ENCODE data around the gene NFYA. TPM values are rescaled to one million over a fixed set of nuclear protein-coding genes. Genes with fewer than 3 reads are reported as not detected.

NFYA gene
- total RNA-seq, 1 experiment from 2014 or later, result 25.7 TPM

- CTCF ChIA-PET, result interaction anchor here (1.2 kb wide), 1 partner anchor 33 kb away, joined by 3 read pairs; no protein-coding TSS in a partner anchor
- Mint-ChIP-seq H3K27me3 (ENCODE audit: insufficient read depth, unreplicated experiment) (no peaks in the 10 kb centered on the region), H3K4me1 (ENCODE audit: low read depth, unreplicated experiment) (peaks cover 20% of the 10 kb centered on the region), H3K9me3 (ENCODE audit: unreplicated experiment) (no peaks in the 10 kb centered on the region), H3K27ac (ENCODE audit: unreplicated experiment) (no peak overlapping the region), H3K36me3 (ENCODE audit: insufficient read depth, unreplicated experiment) (no peaks in the 10 kb centered on the region), H3K4me3 (ENCODE audit: unreplicated experiment) (no peak overlapping the region)
- no peak for DNase-seq
- Histone ChIP-seq H3K9me3 (no peaks in the 10 kb centered on the region), H3K36me3 (ENCODE audit: control insufficient read depth, insufficient read depth, low read length) (no peaks in the 10 kb centered on the region), H3K27me3 (replicated peaks; ENCODE audit: control insufficient read depth, insufficient read depth, low read length) (no peaks in the 10 kb centered on the region), H3K4me1 (peaks cover 11% of the 10 kb centered on the region), H3K4me3 (ENCODE audit: low read depth, low read length) (no peak overlapping the region)
- TF ChIP-seq CTCF (IDR thresholded peaks at IDR 0.05; ENCODE audit: insufficient read depth in 1 of 2, low read depth in 1 of 2, low read length in 1 of 2, severe bottlenecking in 1 of 2, unreplicated experiment in 1 of 2), result no peak
- intact Hi-C loops (cut with micrococcal nuclease; ENCODE audit: unreplicated experiment), result no loop called here
- no TSS peak for BruUV-seq (replicated peaks)
- POLR2A ChIA-PET, result no interaction called here
These were observed 39.9 kb upstream of the NFYA start for GRCh38 chr6:41032830-41033229.

- Histone ChIP-seq H3K4me1 (peaks cover 20% of the 10 kb centered on the region), H3K4me3 (ENCODE audit: low read depth, low read length) (no peak overlapping the region)
- no peaks in the 10 kb centered on the region for H3K36me3 Mint-ChIP-seq (ENCODE audit: insufficient read depth, unreplicated experiment)
These were observed 39.0 kb upstream of the NFYA start for GRCh38 chr6:41033776-41034175.

GRCh38 chr6:41036186-41036585 is 36.6 kb upstream of the NFYA start:
- H3K36me3 Mint-ChIP-seq (ENCODE audit: insufficient read depth, unreplicated experiment), result no peaks in the 10 kb centered on the region
- intact Hi-C loops (cut with micrococcal nuclease; ENCODE audit: unreplicated experiment), result no loop called here
- DNase-seq, result no peak
- ChIA-PET CTCF (interaction anchor here (1.4 kb wide), 1 partner anchor 39 kb away, joined by 3 read pairs; no protein-coding TSS in a partner anchor), POLR2A (no interaction called here)
- Histone ChIP-seq H3K4me3 (ENCODE audit: low read depth, low read length) (no peak overlapping the region), H3K9me3 (no peaks in the 10 kb centered on the region), H3K36me3 (ENCODE audit: control insufficient read depth, insufficient read depth, low read length) (no peaks in the 10 kb centered on the region), H3K27me3 (replicated peaks; ENCODE audit: control insufficient read depth, insufficient read depth, low read length) (no peaks in the 10 kb centered on the region), H3K4me1 (peaks cover 44% of the 10 kb centered on the region)
- H3K4me1 Mint-ChIP-seq (ENCODE audit: low read depth, unreplicated experiment), result peaks cover 41% of the 10 kb centered on the region
- no peak for TF ChIP-seq CTCF (IDR thresholded peaks at IDR 0.05; ENCODE audit: insufficient read depth in 1 of 2, low read depth in 1 of 2, low read length in 1 of 2, severe bottlenecking in 1 of 2, unreplicated experiment in 1 of 2)
- H3K9me3 Mint-ChIP-seq (ENCODE audit: unreplicated experiment), result no peaks in the 10 kb centered on the region
- H3K27me3 Mint-ChIP-seq (ENCODE audit: insufficient read depth, unreplicated experiment), result no peaks in the 10 kb centered on the region
- BruUV-seq (replicated peaks), result no TSS peak
- H3K27ac Mint-ChIP-seq (ENCODE audit: unreplicated experiment), result peak overlapping the region; percentile 72
- no peak overlapping the region for H3K4me3 Mint-ChIP-seq (ENCODE audit: unreplicated experiment)

More at GRCh38 chr6:41033776-41034175, 39.0 kb upstream of the NFYA start:
- BruUV-seq (replicated peaks), result no TSS peak
- H3K27ac Mint-ChIP-seq (ENCODE audit: unreplicated experiment), result no peak overlapping the region
- Histone ChIP-seq H3K9me3 (no peaks in the 10 kb centered on the region), H3K27me3 (replicated peaks; ENCODE audit: control insufficient read depth, insufficient read depth, low read length) (no peaks in the 10 kb centered on the region), H3K36me3 (ENCODE audit: control insufficient read depth, insufficient read depth, low read length) (no peaks in the 10 kb centered on the region)
- DNase-seq, result no peak
- CTCF ChIA-PET, result no interaction called here
- no peaks in the 10 kb centered on the region for H3K27me3 Mint-ChIP-seq (ENCODE audit: insufficient read depth, unreplicated experiment)
- no peak overlapping the region for H3K4me3 Mint-ChIP-seq (ENCODE audit: unreplicated experiment)
- TF ChIP-seq CTCF (IDR thresholded peaks at IDR 0.05; ENCODE audit: insufficient read depth in 1 of 2, low read depth in 1 of 2, low read length in 1 of 2, severe bottlenecking in 1 of 2, unreplicated experiment in 1 of 2), result no peak
- POLR2A ChIA-PET, result no interaction called here
- H3K9me3 Mint-ChIP-seq (ENCODE audit: unreplicated experiment), result no peaks in the 10 kb centered on the region
- intact Hi-C loops (cut with micrococcal nuclease; ENCODE audit: unreplicated experiment), result no loop called here
- peaks cover 24% of the 10 kb centered on the region for H3K4me1 Mint-ChIP-seq (ENCODE audit: low read depth, unreplicated experiment)

Measured in Caco-2 (cell line).